DND-41 (cell line): ENCODE measurements around the gene TLE4.

Experiments
- ATAC-seq: fragments of 200-7000 bp; cut with Tn5 transposase; 3 replicates; pipeline ENCODE4 v1.9.1; 2021; ENCODE audit warnings: low read depth; ENCODE audit not compliant: insufficient read depth
- DNase-seq: peaks from one replicate; pipeline ENCODE4 v3.0.0-alpha.2; 2020
- H2AFZ ChIP-seq: 2 replicates; pipeline ENCODE4 v1.6.0; 2012; ENCODE audit warnings: low read depth, low read length
- H3K27ac ChIP-seq: 2 replicates; pipeline ENCODE4 v1.5.1; 2012; ENCODE audit warnings: low read length, inconsistent platforms
- H3K27me3 ChIP-seq: fragments of 200-600 bp; sonication (generic); 2 replicates; pipeline ENCODE4 v1.6.0; 2012; ENCODE audit warnings: low read length, mild to moderate bottlenecking, inconsistent platforms; ENCODE audit not compliant: insufficient read depth, poor library complexity
- H3K36me3 ChIP-seq: 2 replicates; pipeline ENCODE4 v1.5.1; 2012; ENCODE audit warnings: low read length, inconsistent platforms; ENCODE audit not compliant: insufficient read depth
- H3K4me1 ChIP-seq: 2 replicates; pipeline ENCODE4 v1.5.1; 2012; ENCODE audit warnings: mild to moderate bottlenecking, low read length; ENCODE audit not compliant: insufficient read depth
- H3K4me2 ChIP-seq: 2 replicates; pipeline ENCODE4 v1.6.0; 2012; ENCODE audit warnings: mild to moderate bottlenecking, moderate library complexity, low read length, inconsistent platforms; ENCODE audit not compliant: insufficient read depth
- H3K4me3 ChIP-seq, 2 experiments: fragments of 200-600 bp in 1 of 2; shearing (Covaris generic) in 1 of 2; 2 replicates each; pipeline ENCODE4 v1.5.1; 2012 to 2016; ENCODE audit warnings: inconsistent platforms in 2 of 2, low read length in 2 of 2, mild to moderate bottlenecking in 2 of 2, low read depth in 1 of 2, moderate library complexity in 1 of 2
- H3K79me2 ChIP-seq: 2 replicates; pipeline ENCODE4 v1.6.0; 2012; ENCODE audit warnings: low read length, inconsistent platforms; ENCODE audit not compliant: insufficient read depth
- H3K9ac ChIP-seq: 2 replicates; pipeline ENCODE4 v1.6.0; 2012; ENCODE audit warnings: low read depth, mild to moderate bottlenecking, inconsistent platforms, low read length, moderate library complexity
- H3K9me3 ChIP-seq: 2 replicates; pipeline ENCODE4 v1.5.1; 2012; ENCODE audit warnings: low read length, moderate library complexity, mild to moderate bottlenecking, inconsistent platforms; ENCODE audit not compliant: insufficient read depth, severe bottlenecking
- H4K20me1 ChIP-seq: 2 replicates; pipeline ENCODE4 v1.6.0; 2012; ENCODE audit warnings: low read length; ENCODE audit not compliant: insufficient read depth
- CTCF ChIP-seq: IDR thresholded peaks from 2 replicates; pipeline ENCODE4 v1.5.1; 2012; ENCODE audit warnings: borderline replicate concordance, low read length, moderate library complexity, mild to moderate bottlenecking; ENCODE audit not compliant: poor library complexity, severe bottlenecking; ENCODE audit errors: extremely low read depth
- EZH2 ChIP-seq: IDR thresholded peaks from 3 replicates; pipeline ENCODE4 v1.6.1; 2012; ENCODE audit warnings: borderline replicate concordance, low read depth, mild to moderate bottlenecking, moderate library complexity, low read length, inconsistent platforms; ENCODE audit not compliant: severe bottlenecking

The TLE4 gene

GRCh38 chr9:79642671-79643070 lies 70.9 kb downstream of the TLE4 start:
- Histone ChIP-seq H4K20me1 (no peaks in the 10 kb centered on the region), H2AFZ (no peak overlapping the region), H3K4me1 (no peaks in the 10 kb centered on the region), H3K9me3 (peaks cover 13% of the 10 kb centered on the region), H3K4me3 (no peak overlapping the region), H3K9ac (no peak overlapping the region), H3K79me2 (no peaks in the 10 kb centered on the region), H3K27ac (no peak overlapping the region), H3K36me3 (peaks cover 11% of the 10 kb centered on the region; the same call in 1 of the 2 replicates), H3K4me2 (no peak overlapping the region), H3K27me3 (no peaks in the 10 kb centered on the region)
- ATAC-seq (no peak), DNase-seq (no peak)
- no peak for TF ChIP-seq CTCF
- TF ChIP-seq EZH2, result no peak

GRCh38 chr9:79644048-79644447 lies 72.3 kb downstream of the TLE4 start:
- DNase-seq, result no peak
- H3K27ac ChIP-seq, result no peak overlapping the region
- H3K4me1 ChIP-seq, result no peaks in the 10 kb centered on the region
- H3K79me2 ChIP-seq, result no peaks in the 10 kb centered on the region
- no peak overlapping the region for H3K9ac ChIP-seq
- H2AFZ ChIP-seq, result no peak overlapping the region
- no peak for TF ChIP-seq CTCF
- no peak for TF ChIP-seq EZH2
- H3K27me3 ChIP-seq, result no peaks in the 10 kb centered on the region
- H3K9me3 ChIP-seq, result peaks cover 13% of the 10 kb centered on the region
- H3K4me3 ChIP-seq, result no peak overlapping the region
- H3K36me3 ChIP-seq, result peaks cover 11% of the 10 kb centered on the region; the same call in 1 of the 2 replicates
- no peaks in the 10 kb centered on the region for H4K20me1 ChIP-seq
- no peak overlapping the region for H3K4me2 ChIP-seq
- ATAC-seq, result no peak

- Histone ChIP-seq H3K36me3 (peaks cover 11% of the 10 kb centered on the region; the same call in 1 of the 2 replicates), H3K4me1 (no peaks in the 10 kb centered on the region), H4K20me1 (no peaks in the 10 kb centered on the region), H3K4me3 (no peak overlapping the region), H3K27me3 (no peaks in the 10 kb centered on the region), H3K9ac (no peak overlapping the region), H3K4me2 (no peak overlapping the region), H3K79me2 (no peaks in the 10 kb centered on the region), H3K27ac (no peak overlapping the region), H2AFZ (no peak overlapping the region), H3K9me3 (peaks cover 13% of the 10 kb centered on the region)
- TF ChIP-seq CTCF (no peak), EZH2 (no peak)
- no peak for ATAC-seq
- no peak for DNase-seq
These were observed 72.8 kb downstream of the TLE4 start for GRCh38 chr9:79644601-79645000.

- Histone ChIP-seq H2AFZ (no peak overlapping the region), H3K4me1 (no peaks in the 10 kb centered on the region), H3K4me3 (no peak overlapping the region), H3K9me3 (peaks cover 13% of the 10 kb centered on the region), H3K27ac (no peak overlapping the region), H3K4me2 (no peak overlapping the region), H3K79me2 (no peaks in the 10 kb centered on the region), H3K36me3 (peaks cover 11% of the 10 kb centered on the region; the same call in 1 of the 2 replicates), H3K27me3 (no peaks in the 10 kb centered on the region), H4K20me1 (no peaks in the 10 kb centered on the region), H3K9ac (no peak overlapping the region)
- no peak for TF ChIP-seq EZH2
- no peak for TF ChIP-seq CTCF
- DNase-seq (no peak), ATAC-seq (no peak)
These were observed 73.3 kb downstream of the TLE4 start for GRCh38 chr9:79645110-79645509.
